GM21528 (cell line): ENCODE results near the gene MAGI2.
"Not testable (repeated sequence)": the region's sequence is repeated elsewhere in the genome, so short reads cannot be mapped to it uniquely, and the experiment has no call there.

ENCODE experiments used
- ATAC-seq: cut with Tn5 transposase; IDR thresholded peaks from one replicate; pipeline ENCODE4 v1.9.1; 2021; ENCODE audit warnings: mild to moderate bottlenecking, moderate library complexity; ENCODE audit not compliant: unreplicated experiment, low FRiP score

The MAGI2 gene

DNA sequence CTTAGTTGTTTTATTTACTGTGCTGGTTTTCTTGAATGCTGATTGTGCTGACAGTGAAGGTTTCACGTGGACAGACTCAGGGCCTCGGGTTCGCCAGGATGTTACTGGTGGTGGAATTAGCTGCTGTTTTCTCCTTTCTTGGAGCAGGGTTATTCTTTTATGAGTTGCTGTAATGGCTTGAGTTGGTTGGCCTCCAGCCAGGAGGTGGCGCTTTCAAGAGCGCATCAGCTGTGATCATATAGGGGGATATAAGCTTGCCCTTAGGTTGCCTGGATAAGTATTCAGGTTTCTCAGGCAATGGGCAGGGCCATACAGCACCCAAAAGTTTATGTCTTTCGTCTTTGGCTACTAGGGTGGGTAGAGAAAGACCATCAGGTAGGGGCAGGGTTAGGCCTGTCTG is 913.6 kb downstream of the MAGI2 start:
- ATAC-seq, result no peak

DNA sequence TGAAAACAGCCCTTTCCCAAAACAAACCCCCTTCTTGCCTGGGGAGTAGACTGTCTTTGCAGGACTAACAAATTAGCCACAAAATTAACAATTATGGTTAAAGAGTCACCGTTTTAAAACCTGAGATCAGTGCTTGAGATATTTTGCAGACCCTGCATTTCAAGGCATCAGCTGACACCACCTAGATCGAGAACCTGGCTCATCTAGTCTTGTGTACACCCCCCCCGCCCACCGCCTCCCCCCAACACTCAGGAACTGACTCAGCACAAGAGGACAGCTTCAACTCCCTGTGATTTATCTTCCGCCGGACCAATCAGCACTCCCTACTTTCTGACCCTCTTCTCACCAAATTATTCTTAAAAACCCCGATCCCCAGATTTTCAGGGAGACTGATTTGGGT is 917.8 kb downstream of the MAGI2 start:
- ATAC-seq, result no peak

DNA sequence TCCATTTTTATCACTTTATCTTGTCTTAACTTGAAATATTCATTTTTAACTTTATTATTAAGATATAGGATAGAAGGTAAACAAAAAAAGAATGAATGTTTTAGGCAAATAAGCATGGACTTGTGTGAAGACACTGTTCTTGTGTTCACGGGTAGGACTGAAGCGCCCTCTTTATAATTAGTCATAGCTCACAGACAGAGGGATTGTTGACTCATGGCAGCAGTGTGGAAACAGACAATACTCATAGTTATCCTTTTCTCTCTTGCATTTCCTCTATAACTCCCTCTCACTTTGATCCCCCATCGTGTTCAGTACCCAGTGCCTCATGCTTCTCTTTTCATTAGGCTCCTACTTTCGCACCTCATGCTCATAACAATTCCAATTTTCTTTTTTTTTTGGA is 923.1 kb downstream of the MAGI2 start:
- no peak for ATAC-seq

DNA sequence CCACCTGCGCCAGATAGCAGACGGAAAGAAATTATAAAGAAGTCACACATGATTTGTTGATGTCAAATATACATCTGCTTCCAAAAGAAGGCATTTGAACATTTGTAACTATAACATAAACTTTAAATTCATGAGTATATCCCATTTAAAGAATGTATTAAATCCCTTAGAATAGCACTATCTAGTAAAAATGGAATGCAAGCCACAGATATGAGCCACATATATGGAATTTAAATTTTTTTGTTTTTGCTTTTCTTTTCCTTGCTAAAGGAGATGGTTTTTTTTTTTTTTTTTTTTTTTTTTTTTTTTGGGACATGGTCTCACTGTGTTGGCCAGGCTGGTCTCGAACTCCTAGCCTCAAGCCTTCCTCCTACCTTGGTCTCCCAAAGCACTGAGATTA is 924.1 kb downstream of the MAGI2 start:
- ATAC-seq, result no peak

DNA sequence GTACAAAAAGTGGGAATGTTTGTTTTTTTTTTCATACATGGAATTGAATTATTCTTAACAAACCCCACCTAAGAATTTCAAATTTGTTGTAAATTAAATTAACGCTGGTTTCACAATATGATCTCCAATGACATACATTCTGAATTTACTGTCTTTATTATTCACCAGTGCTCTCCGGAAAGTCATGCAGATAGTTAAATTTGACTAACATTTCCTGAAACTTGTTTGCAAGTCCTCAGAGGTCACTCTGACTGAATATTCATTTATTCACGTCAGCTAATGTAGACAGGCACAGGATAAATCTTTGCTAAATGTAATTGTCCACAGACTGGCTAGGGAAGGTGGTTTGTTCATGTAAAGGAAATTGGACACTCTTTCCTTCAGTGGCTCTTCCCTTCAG is 924.5 kb downstream of the MAGI2 start:
- no peak for ATAC-seq

DNA sequence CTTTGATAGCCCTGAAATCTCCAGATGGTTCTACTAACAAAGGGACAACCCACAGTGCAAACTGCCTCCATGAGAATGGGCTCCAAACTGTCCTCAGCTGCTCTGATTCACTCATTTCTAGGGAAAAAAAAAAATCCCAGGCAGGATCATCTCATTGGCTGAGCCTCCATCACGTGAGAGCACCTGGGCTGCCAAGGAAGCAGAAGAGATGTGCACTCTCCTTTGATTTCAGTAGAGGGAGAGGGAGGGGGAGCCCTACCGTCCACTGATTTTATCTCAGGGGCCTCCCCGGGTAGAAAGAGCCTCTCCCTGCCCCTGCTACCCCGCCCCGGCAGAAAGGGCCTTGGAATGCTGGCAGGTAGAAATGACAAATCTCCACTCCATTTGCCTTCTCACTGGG is 929.5 kb downstream of the MAGI2 start:
- ATAC-seq, result no peak

DNA sequence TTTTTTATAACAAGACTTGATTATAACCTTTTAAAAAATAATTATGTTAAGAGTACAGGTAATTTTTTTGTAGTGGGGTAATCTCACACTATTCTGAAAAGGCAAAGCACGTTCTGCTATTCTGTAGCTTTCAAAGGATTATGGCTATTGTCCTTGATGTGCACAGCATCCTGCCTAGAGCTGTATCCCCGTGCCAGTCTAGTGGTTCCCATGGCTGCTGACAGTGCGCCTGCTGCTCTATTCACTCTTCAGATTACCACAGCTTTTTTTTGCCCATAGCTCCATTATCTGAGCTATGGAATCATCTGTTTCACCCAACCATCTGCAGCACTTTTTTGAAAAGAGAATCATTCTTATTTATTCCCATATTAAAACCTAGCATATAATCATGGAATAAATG is 931.5 kb downstream of the MAGI2 start:
- no peak for ATAC-seq

DNA sequence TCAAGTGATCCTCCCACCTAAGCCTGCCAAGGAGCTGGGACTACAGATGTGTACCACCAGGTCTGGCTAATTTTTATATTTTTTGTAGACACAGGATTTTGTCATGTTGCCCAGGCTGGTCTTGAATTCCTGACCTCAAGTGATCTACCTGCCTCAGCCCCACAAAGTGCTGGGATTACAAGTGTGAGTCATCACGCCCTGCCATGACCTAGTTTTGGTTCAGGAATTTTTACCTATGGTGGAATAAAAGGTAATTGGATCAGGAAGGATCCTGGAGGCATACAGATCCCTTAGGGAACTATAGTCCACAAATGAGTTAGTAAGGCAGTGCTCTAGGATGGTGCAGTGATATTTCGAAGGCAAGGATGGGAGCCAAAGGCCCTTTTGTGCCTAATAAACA is 937.0 kb downstream of the MAGI2 start:
- no peak for ATAC-seq

DNA sequence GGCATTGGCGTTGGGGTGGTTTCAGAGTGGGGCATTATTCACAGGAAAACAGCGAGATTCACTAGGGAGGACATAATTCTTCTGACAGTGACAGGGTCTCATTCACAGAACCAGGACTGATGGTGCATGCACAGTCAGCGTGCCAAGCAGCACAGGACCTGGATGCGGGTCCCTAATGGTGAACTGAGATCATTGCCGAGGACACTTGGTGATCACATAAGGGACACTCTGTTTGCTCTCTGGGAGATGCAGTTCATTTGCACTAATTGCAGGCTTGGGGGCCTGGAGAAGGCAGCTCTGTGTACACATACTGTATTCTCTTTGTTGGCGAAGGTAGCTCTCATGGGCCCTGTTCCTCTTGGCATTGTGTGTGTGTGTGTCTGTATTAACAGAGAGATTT is 938.8 kb downstream of the MAGI2 start:
- no peak for ATAC-seq

DNA sequence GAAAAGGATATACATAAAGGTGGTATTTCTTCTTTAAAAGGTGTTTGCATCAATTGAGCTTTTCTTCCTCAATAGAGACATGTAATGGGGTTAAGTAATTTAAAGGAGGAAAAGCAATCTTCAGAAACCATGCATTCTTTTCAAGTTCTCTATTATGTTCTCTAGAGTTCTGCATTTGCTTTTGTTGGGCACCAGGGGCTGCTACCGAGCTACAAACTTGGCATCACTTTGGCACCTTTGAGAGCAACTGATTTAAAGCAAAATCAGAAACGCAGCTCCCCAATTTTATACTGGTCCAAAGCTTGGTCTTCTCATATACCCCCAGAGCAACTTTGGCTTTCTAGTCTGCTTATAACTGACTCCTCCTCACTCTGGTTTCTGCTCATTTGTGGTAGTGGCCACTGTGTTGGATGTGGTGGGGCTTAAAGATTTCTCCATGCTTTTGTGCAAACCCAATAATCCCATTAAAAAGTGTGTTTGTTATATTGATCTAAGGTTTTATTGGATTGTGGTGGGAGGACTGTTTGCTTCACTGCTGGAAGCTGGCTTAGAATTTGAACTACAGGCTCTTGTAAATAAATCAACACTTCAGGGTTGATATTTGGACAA is 942.8 kb downstream of the MAGI2 start:
- peak; percentile 55 for ATAC-seq

DNA sequence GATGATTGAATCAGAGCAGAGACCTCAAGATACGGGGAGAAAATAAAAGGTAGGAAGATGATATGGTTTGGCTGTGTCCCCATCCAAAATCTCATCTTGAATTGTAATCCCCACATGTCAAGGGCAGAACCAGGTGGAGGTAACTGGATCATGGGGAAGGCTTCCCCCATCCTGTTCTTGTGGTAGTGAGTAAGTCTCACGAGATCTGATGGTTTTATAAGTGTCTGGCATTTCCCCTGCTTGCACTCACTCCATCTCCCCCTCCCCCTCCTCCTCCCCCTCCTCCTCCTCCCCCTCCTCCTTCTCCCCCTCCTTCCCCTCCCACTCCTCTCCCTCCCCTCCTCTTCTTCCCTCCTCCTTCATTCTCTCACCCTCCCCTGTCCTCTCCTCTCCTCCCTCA is 950.2 kb downstream of the MAGI2 start:
- not testable (repeated sequence) for ATAC-seq

DNA sequence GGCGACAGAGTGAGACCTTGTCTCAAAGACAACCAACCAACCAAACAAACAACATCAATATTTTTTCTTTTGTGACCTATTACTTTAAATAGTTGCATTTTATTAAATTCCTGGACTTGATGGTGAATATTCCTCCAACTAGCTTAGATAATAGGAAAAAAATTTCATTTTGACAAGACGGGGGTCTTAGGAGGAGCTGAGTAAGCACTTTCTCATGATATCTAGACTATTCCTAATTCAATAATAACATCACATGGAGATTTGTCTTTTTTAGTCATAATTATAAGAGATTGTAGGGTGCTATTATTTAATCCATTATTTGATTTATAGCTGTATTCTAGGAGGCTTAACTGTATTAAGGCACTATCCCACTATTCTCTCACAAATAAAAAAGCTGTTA is 952.4 kb downstream of the MAGI2 start:
- no peak for ATAC-seq

DNA sequence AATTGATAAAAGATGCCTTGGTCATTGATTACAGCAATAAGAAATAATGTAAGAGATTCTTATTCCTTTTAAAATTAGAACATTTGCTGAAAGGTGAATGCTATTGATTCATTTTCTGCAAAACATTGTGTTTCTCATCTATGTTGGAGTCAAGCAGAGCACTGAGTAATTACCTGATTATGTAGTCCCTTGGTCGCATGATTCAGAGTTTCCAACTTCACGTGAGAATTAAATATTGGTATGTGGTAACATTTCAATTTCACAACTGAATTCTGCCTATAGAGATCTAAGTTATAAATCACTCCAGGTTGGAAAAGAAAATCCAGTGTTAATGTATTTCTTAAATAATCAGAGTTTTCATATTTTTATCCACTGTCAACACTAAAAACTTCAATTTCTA is 953.5 kb downstream of the MAGI2 start:
- ATAC-seq, result no peak

DNA sequence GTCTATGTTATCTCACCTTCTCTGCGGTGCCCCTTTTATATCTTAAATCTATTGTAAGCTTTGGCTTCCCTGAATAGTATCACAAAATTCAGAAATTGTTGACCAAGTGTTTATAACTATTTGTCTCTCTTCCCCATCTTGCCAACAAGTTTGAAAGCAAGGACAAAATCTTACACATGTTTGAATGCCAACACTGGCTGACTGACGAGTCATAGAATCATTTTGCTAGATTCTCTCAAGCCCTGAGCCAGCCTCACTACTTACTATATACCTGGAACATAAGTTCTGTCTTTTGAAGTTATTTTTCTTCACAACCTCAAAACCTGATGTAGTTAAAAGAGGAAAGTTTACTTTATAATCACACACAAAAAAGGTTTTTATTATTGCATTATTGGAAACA is 954.2 kb downstream of the MAGI2 start:
- ATAC-seq, result no peak

DNA sequence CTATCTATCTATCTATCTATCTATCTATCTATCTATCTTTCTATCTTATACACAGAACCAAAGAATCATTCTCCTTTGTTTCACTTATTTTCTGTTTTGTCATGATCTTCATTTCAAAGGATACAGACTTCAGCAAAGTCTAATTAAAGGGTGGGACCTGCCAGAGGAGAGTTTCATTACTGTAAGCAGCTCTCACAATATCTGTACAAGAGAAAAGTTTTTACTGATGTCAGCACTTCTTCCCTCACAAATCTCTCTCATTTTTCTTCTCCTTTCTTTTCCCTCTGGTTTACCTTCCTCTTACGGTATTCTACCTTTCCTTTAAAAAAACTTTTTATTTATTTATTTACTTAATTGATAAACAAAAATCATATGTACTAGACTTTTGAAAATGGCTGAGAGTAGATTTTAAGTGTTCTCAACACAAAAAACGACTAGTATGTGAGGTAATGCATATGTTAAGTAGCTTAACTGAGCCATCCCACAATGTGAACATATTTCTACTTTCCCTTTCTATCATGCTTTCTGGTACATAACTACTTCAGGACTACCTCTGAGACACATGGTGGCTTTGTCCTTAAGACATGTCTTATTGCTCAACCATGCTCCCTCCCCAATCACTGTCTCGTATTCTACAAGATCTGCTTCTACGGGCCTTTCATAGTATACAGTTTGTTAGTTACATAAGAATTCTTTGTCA is 955.6 kb downstream of the MAGI2 start:
- no peak for ATAC-seq

DNA sequence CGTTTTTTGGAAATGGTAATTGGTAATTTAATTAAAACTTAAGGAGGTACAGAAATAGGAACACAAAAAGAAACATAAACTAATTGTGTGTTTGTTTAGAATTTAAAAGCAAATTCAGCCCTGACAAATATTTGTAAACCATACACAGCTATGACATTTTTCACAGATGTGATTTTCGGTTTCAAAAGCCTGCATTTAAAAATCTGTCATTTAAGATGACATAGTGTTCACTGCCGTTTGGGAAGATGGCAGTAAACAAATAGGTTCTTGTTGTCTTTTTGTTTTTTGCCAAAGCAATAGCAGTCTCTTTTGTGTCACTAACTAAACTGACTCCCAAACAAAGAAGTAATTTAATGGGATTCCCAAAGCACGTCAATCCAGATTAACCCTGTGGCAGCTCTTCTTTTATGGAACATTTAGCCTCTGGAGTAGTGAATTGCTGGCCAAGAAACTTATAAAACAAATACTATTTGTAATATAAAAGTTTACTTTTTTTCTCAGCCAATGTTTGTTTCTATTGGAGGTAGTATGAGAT is 957.3 kb downstream of the MAGI2 start:
- no peak for ATAC-seq

DNA sequence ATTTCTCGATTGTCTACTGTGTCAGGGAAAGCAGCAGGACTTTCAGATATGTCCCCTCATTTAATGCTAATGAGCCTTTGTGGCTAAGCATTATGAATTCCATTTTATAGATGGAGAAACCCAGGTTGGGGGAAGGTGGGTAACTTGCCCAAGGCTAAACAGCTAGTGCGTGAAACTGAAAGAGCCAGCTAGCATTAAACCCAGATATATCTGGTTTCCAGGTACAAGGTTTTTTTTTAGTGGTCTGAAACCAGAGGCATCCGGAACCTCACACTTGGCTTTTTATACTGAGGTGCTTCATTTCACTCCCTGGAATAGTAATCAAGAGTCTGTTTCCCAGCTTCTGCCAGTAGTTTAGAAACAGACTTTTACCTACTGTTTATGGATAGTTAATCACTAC is 960.1 kb downstream of the MAGI2 start:
- no peak for ATAC-seq

DNA sequence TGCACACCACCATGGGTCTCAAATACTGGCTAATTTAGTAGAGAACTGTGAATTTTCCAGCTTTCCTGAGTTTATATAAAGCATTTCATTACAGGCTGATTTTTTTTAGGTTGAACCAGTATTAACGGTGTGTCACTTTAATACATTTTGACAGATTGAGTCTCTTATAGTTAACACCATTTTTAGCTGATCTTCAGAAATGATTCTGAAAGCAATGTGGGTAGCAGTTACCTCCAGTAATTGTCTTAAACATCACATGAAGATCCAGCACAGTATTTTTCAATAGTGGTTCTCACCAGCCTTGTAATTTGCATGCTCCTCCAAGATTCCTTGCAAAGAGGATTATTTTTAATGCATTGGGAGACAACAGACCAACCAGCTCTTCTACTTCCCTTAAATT is 961.3 kb downstream of the MAGI2 start:
- ATAC-seq, result no peak

DNA sequence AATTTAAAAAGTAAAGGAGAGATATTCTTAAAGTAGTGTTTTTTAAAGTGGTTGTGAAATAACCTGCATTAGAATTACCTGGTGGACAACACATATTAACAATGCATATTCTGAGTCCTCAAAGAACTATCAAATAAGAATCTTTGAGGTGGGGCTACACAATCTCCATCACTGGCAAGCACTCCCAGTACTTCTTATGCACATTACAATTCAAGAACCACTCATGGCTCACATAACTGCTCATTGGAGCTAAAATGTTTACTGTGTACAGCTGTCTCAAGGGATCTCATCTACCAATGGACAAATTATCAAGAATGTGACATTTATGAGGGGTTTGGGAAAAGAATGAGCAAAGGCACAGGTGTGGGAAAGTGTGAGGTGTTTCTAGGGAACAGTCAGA is 962.9 kb downstream of the MAGI2 start:
- no peak for ATAC-seq

DNA sequence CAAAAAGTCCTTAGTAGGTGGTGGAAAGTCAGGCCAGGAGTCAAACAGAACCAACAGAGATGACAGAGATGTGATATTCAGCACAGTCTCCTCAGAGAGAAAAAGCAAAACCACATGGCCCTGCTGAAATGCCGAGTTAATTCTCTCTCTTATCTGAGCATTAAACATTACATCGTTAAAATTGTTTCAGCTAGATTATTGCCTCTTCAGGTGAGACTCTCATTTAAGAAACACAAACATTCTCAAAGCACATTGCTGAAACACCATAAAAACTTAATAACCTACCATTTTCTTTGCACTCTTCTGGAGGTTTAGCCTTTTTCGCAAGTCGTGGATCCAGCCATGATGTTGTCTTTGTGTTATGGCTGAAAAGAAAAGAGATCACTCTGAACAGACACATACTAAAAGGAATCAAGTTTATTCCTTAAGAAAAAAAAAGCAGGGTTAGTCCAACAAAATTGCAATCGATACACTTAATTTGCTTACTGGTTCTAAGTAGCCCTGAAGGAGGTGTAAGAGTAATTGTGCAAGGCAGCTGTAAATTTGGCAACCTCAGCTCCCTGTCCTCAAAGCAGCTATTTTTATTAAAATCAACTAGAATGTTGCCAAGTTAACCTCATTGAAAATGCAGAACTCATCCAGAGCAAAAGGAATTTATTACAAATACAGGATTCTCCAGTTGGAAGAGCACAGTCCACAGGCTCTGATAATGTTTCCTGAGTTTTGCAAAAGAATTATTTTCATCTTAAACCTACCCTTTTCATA is 963.8 kb downstream of the MAGI2 start:
- no peak for ATAC-seq

DNA sequence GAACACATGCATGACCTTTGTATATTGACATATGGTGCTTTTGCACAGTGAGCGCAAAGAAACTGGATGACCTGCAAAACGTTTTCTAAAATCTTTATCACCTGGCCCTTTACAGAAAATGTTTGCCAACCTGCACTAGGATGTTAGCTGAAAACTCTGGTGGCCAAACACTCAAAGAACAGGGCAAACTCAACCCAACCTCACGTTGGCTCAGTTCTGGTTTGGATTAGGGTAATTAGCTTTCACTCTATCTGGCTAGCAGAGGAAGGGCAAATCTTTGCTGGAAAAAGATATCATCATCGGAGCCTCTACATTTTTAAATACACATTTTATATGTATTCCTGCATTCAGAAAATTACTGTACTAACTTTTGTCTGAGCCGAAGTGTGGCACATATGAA is 966.0 kb downstream of the MAGI2 start:
- no peak for ATAC-seq

DNA sequence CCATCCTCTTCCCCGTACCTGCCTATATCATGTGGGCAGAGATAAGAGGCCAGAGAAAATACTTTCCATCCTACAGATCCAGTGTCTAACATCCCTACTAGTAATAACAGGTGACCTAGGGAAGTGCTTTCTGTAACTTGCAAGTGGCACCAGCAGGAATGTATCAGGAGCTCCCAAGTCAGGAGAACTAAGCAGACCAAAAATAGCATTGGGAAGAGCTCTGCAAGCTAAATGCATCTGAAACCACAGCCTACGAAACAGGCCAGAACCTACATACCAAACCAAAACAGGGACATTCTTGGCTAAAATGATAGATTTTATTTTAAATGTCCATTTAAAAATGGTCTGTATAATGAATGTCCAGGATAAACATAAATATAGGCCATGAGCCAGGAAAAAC is 974.1 kb downstream of the MAGI2 start:
- no peak for ATAC-seq
